ENCODE data around the gene SPAG16. TPM values are rescaled to one million over a fixed set of nuclear protein-coding genes. Genes with fewer than 3 reads are reported as not detected.

The SPAG16 gene
- total RNA-seq, 1 experiment from 2014 or later, result 17.3 TPM

DNA sequence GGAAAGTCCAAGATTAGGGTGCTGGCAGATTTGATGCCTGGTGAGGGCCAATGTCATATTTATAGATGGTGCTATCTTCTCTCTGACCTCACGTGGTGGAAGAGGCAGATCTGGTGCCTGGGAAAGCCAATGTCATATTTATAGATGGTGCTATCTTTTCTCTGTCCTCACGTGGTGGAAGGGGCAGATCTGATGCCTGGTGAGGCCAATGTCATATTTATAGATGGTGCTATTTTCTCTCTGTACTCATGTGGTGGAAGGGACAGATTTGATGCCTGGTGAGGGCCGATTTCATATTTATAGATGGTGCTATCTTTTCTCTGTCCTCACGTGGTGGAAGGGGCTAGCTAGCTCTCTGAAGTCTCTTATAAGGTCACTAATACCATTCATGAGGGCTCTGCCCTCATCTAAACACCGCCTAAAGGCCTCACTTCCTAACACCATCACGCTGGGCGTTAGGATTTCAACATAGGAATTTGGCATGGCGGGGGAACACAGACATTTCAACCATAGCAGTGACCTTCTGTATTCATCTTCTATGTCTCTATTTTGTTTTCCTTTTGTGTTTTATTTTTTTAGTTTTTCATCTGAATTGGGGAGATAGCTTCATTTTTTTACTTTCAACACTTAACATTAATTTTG, 278.4 kb downstream of the SPAG16 start:
- WGBS (ENCODE audit: extremely low coverage, insufficient read length, low lambda C conversion rate), result no CpG with 5 or more reads among the region's 8 CpGs
- no peaks in the 10 kb centered on the region for H3K27me3 Mint-ChIP-seq (ENCODE audit: low read depth)
- Histone ChIP-seq H3K9ac (ENCODE audit: extremely low read depth, insufficient read length, low read length) (no peak overlapping the region), H3K23ac (ENCODE audit: insufficient read length, low read depth, low read length) (no peak overlapping the region), H2BK5ac (ENCODE audit: insufficient read length, low read length) (no peak overlapping the region), H2AK5ac (ENCODE audit: insufficient read length, low read length) (no peak overlapping the region), H3K27ac (ENCODE audit: insufficient read length, low read depth, low read length) (no peak overlapping the region), H4K91ac (ENCODE audit: insufficient read length, low read depth, low read length) (no peak overlapping the region), H3K4ac (ENCODE audit: low read depth, low read length) (no peak overlapping the region), H3K56ac (ENCODE audit: insufficient read length, low read depth, low read length) (no peak overlapping the region), H2AFZ (ENCODE audit: low read length) (no peak overlapping the region), H3K79me1 (ENCODE audit: insufficient read depth, low read depth, low read length, poor library complexity, severe bottlenecking) (no peaks in the 10 kb centered on the region), H3K14ac (ENCODE audit: insufficient read depth, low read length) (no peak overlapping the region), H3K9me3 (ENCODE audit: control insufficient read depth, low read depth, low read length) (no peaks in the 10 kb centered on the region), H2BK120ac (ENCODE audit: low read depth, low read length, poor library complexity, severe bottlenecking) (no peak overlapping the region), H4K5ac (ENCODE audit: insufficient read length, low read depth, low read length) (no peak overlapping the region), H3K4me1 (ENCODE audit: insufficient read depth, low read length) (no peaks in the 10 kb centered on the region), H2BK15ac (ENCODE audit: low read depth, low read length) (no peak overlapping the region), H3T11ph (ENCODE audit: low read length) (no peak overlapping the region), H2BK12ac (ENCODE audit: insufficient read length, low read depth, low read length) (no peak overlapping the region), H2BK20ac (ENCODE audit: low read depth, low read length, poor library complexity, severe bottlenecking) (no peak overlapping the region), H3K23me2 (ENCODE audit: insufficient read length, low read depth, low read length, poor library complexity, severe bottlenecking) (no peaks in the 10 kb centered on the region), H3K79me2 (ENCODE audit: insufficient read depth, low read length) (no peaks in the 10 kb centered on the region), H3K18ac (ENCODE audit: insufficient read length, low read depth, low read length) (no peak overlapping the region), H4K20me1 (ENCODE audit: control insufficient read depth, insufficient read depth, insufficient read length) (no peaks in the 10 kb centered on the region), H3K4me2 (ENCODE audit: insufficient read depth, insufficient read length, low read length) (no peak overlapping the region), H4K8ac (replicated peaks; ENCODE audit: insufficient read length, low read depth, low read length) (no peak overlapping the region), H3K27me3 (ENCODE audit: insufficient read depth, low read length) (no peaks in the 10 kb centered on the region)
- H3K9me3 Mint-ChIP-seq, result no peaks in the 10 kb centered on the region
- H3K4me1 Mint-ChIP-seq, result no peaks in the 10 kb centered on the region
- H3K4me3 Mint-ChIP-seq, result no peak overlapping the region
- H3K27ac Mint-ChIP-seq, result no peak overlapping the region
- TF ChIP-seq CTCF (conservative IDR thresholded peaks at IDR 0.05), result no peak
- DNase-seq, result no peak
- H3K36me3 Mint-ChIP-seq (ENCODE audit: insufficient read depth in 1 of 3, low read depth in 3 of 3), result no peaks in the 10 kb centered on the region

Measured in H9 (cell line).